WTC11 (cell line): Measurements from ENCODE around the gene OGFOD2. TPM values are rescaled to one million over a fixed set of nuclear protein-coding genes. Genes with fewer than 3 reads are reported as not detected.

Source experiments
- ATAC-seq: fragments of 200-7000 bp; cut with Tn5 transposase; 2 replicates; pipeline ENCODE4 v1.10.0; 2021; ENCODE audit warnings: mild to moderate bottlenecking, moderate library complexity
- CTCF ChIA-PET: fragments of 300-600 bp; sonication (Branson Sonifier 250); formaldehyde crosslinking; loops from one replicate; lab custom pipeline; 2021; ENCODE audit warnings: antibody characterized with exemption; lab: Charles Lee
- POLR2A ChIA-PET: fragments of 350-600 bp; sonication (Branson Sonifier 250); formaldehyde crosslinking; loops from one replicate; lab custom pipeline; 2021; ENCODE audit warnings: antibody characterized with exemption; lab: Charles Lee
- DNase-seq: peaks from one replicate; pipeline ENCODE4 v3.0.0; 2021; ENCODE audit warnings: low spot score
- H3K27ac Mint-ChIP-seq: 2 replicates; pipeline ENCODE4 v1.8.0; 2021; ENCODE audit warnings: mixed read lengths
- H3K27me3 Mint-ChIP-seq: 2 replicates; pipeline ENCODE4 v1.8.0; 2021; ENCODE audit warnings: low read depth, mild to moderate bottlenecking, moderate library complexity, mixed read lengths
- H3K36me3 Mint-ChIP-seq: 2 replicates; pipeline ENCODE4 v1.8.0; 2021; ENCODE audit warnings: mixed read lengths
- H3K4me1 Mint-ChIP-seq: 2 replicates; pipeline ENCODE4 v1.8.0; 2022; ENCODE audit warnings: mixed read lengths
- H3K4me3 Mint-ChIP-seq: 2 replicates; pipeline ENCODE4 v1.8.0; 2021; ENCODE audit warnings: mild to moderate bottlenecking, moderate library complexity, mixed read lengths
- H3K9me3 Mint-ChIP-seq: 2 replicates; pipeline ENCODE4 v1.8.0; 2021; ENCODE audit warnings: mixed read lengths
- ARID4B ChIP-seq: sonication (generic); formaldehyde crosslinking; IDR thresholded peaks from 2 replicates; pipeline ENCODE4 v1.8.0; 2023; ENCODE audit warnings: missing genetic modification reagents, mild to moderate bottlenecking, borderline replicate concordance
- JAZF1 ChIP-seq: fragments of 250-450 bp; sonication (Bioruptor Pico); IDR thresholded peaks from 2 replicates; pipeline ENCODE4 v1.9.0; 2021; ENCODE audit warnings: moderate library complexity, mild to moderate bottlenecking, inconsistent platforms
- KAT7 ChIP-seq: sonication (generic); formaldehyde crosslinking; IDR thresholded peaks from 2 replicates; pipeline ENCODE4 v1.8.1; 2023; ENCODE audit warnings: missing genetic modification reagents, mild to moderate bottlenecking, borderline replicate concordance
- MYBL2 ChIP-seq: sonication (generic); formaldehyde crosslinking; IDR thresholded peaks from 2 replicates; pipeline ENCODE4 v1.8.1; 2023; ENCODE audit warnings: mild to moderate bottlenecking, moderate library complexity, missing genetic modification reagents
- OVOL2 ChIP-seq: fragments of 250-450 bp; sonication (Bioruptor Pico); IDR thresholded peaks from 2 replicates; pipeline ENCODE4 v1.9.0; 2021; ENCODE audit warnings: mild to moderate bottlenecking, borderline replicate concordance
- STAT6 ChIP-seq: sonication (generic); formaldehyde crosslinking; conservative IDR thresholded peaks from 2 replicates; pipeline ENCODE4 v1.8.1; 2023; ENCODE audit warnings: mild to moderate bottlenecking, low read depth, missing genetic modification reagents, moderate library complexity
- ZNF671 ChIP-seq: fragments of 250-450 bp; sonication (Bioruptor Pico); IDR thresholded peaks from 2 replicates; pipeline ENCODE4 v1.8.0; 2021; ENCODE audit warnings: mild to moderate bottlenecking
- total RNA-seq: library from RNA; stranded (reverse); gene quantifications from 3 replicates; pipeline ENCODE4 v1.2.3, GENCODE V29; 2021
- TF ChIP-seq, protein P1 (sequence below): sonication (generic); formaldehyde crosslinking; IDR thresholded peaks from 2 replicates; pipeline ENCODE4 v1.8.1; 2023; ENCODE audit warnings: mild to moderate bottlenecking, missing genetic modification reagents, moderate library complexity
- TF ChIP-seq, protein P2 (sequence below): sonication (generic); formaldehyde crosslinking; IDR thresholded peaks from 2 replicates; pipeline ENCODE4 v1.8.1; 2023; ENCODE audit warnings: mild to moderate bottlenecking, moderate library complexity, missing genetic modification reagents
- TF ChIP-seq, protein P3 (sequence below): sonication (generic); formaldehyde crosslinking; IDR thresholded peaks from 2 replicates; pipeline ENCODE4 v1.8.0; 2022; ENCODE audit warnings: mild to moderate bottlenecking, missing genetic modification reagents

OGFOD2 gene
- total RNA-seq, 1 experiment from 2014 or later = 28.1 TPM

- no peak for DNase-seq
- TF ChIP-seq MYBL2 (CRISPR knock-in tag) = no peak
- no peak for TF ChIP-seq ARID4B (CRISPR knock-in tag)
- TF ChIP-seq OVOL2 (CRISPR knock-in tag) = no peak
- TF ChIP-seq JAZF1 = no peak
- TF ChIP-seq KAT7 (CRISPR knock-in tag) = no peak
- TF ChIP-seq, protein P1, sequence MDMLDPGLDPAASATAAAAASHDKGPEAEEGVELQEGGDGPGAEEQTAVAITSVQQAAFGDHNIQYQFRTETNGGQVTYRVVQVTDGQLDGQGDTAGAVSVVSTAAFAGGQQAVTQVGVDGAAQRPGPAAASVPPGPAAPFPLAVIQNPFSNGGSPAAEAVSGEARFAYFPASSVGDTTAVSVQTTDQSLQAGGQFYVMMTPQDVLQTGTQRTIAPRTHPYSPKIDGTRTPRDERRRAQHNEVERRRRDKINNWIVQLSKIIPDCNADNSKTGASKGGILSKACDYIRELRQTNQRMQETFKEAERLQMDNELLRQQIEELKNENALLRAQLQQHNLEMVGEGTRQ = no peak
- TF ChIP-seq, protein P2, sequence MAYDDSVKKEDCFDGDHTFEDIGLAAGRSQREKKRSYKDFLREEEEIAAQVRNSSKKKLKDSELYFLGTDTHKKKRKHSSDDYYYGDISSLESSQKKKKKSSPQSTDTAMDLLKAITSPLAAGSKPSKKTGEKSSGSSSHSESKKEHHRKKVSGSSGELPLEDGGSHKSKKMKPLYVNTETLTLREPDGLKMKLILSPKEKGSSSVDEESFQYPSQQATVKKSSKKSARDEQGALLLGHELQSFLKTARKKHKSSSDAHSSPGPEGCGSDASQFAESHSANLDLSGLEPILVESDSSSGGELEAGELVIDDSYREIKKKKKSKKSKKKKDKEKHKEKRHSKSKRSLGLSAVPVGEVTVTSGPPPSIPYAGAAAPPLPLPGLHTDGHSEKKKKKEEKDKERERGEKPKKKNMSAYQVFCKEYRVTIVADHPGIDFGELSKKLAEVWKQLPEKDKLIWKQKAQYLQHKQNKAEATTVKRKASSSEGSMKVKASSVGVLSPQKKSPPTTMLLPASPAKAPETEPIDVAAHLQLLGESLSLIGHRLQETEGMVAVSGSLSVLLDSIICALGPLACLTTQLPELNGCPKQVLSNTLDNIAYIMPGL = no peak
- no peak for ATAC-seq
- H3K27ac Mint-ChIP-seq = no peak overlapping the region
- H3K4me3 Mint-ChIP-seq = no peak overlapping the region
- H3K4me1 Mint-ChIP-seq = no peaks in the 10 kb centered on the region
- ChIA-PET POLR2A (no interaction called here), CTCF (interaction anchor here (0.6 to 1.8 kb wide), 3 partner anchors 10 to 44 kb away, joined by 3 to 6 read pairs (median 3); no protein-coding TSS in a partner anchor)
- H3K9me3 Mint-ChIP-seq = no peaks in the 10 kb centered on the region
- H3K27me3 Mint-ChIP-seq = no peaks in the 10 kb centered on the region
- H3K36me3 Mint-ChIP-seq = no peaks in the 10 kb centered on the region
These were observed 24.3 kb downstream of the OGFOD2 start for GRCh38 chr12:122999196-122999946.

GRCh38 chr12:122999986-123000420, 25.0 kb downstream of the OGFOD2 start:
- TF ChIP-seq, protein P3, sequence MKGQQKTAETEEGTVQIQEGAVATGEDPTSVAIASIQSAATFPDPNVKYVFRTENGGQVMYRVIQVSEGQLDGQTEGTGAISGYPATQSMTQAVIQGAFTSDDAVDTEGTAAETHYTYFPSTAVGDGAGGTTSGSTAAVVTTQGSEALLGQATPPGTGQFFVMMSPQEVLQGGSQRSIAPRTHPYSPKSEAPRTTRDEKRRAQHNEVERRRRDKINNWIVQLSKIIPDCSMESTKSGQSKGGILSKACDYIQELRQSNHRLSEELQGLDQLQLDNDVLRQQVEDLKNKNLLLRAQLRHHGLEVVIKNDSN (CRISPR knock-in tag) = no peak
- TF ChIP-seq ZNF671 (CRISPR knock-in tag) (no peak), STAT6 (CRISPR knock-in tag) (no peak)
- no peaks in the 10 kb centered on the region for H3K4me1 Mint-ChIP-seq
- DNase-seq (no peak), ATAC-seq (no peak)
- H3K27ac Mint-ChIP-seq = no peak overlapping the region
- H3K27me3 Mint-ChIP-seq = no peaks in the 10 kb centered on the region
- H3K36me3 Mint-ChIP-seq = no peaks in the 10 kb centered on the region
- ChIA-PET POLR2A (no interaction called here), CTCF (interaction anchor here (0.8 kb wide), 1 partner anchor 11 kb away, joined by 3 read pairs; no protein-coding TSS in a partner anchor)
- H3K4me3 Mint-ChIP-seq = no peak overlapping the region
- no peaks in the 10 kb centered on the region for H3K9me3 Mint-ChIP-seq
